H9 (cell line): Measurements from ENCODE around the gene TMEM245. TPM values are rescaled to one million over a fixed set of nuclear protein-coding genes. Genes with fewer than 3 reads are reported as not detected.

ENCODE experiments used
- DNase-seq: peaks from one replicate; pipeline ENCODE4 v3.0.0-alpha.2; 2017
- H2AFZ ChIP-seq: one replicate; pipeline ENCODE4 v1.6.1; 2013; ENCODE audit warnings: mild to moderate bottlenecking, low read length, control low read depth, moderate library complexity
- H2AK5ac ChIP-seq: 2 replicates; pipeline ENCODE4 v1.6.1; 2013; ENCODE audit warnings: low read length, control low read depth, mixed read lengths; ENCODE audit not compliant: insufficient read length
- H2BK120ac ChIP-seq: one replicate; pipeline ENCODE4 v1.6.1; 2013; ENCODE audit warnings: low read depth, mild to moderate bottlenecking, low read length, control low read depth, inconsistent platforms; ENCODE audit not compliant: poor library complexity, severe bottlenecking
- H2BK12ac ChIP-seq: 2 replicates; pipeline ENCODE4 v1.6.1; 2013; ENCODE audit warnings: low read length, control low read depth, mixed read lengths, low read depth; ENCODE audit not compliant: insufficient read length
- H2BK15ac ChIP-seq: 2 replicates; pipeline ENCODE4 v1.6.1; 2013; ENCODE audit warnings: low read depth, low read length, control low read depth
- H2BK20ac ChIP-seq: one replicate; pipeline ENCODE4 v1.6.1; 2013; ENCODE audit warnings: low read depth, mild to moderate bottlenecking, low read length, control low read depth, inconsistent platforms; ENCODE audit not compliant: poor library complexity, severe bottlenecking
- H2BK5ac ChIP-seq: 2 replicates; pipeline ENCODE4 v1.6.1; 2013; ENCODE audit warnings: low read length, control low read depth, mixed read lengths; ENCODE audit not compliant: insufficient read length
- H3K14ac ChIP-seq: 2 replicates; pipeline ENCODE4 v1.6.1; 2013; ENCODE audit warnings: low read length, control low read depth; ENCODE audit not compliant: insufficient read depth
- H3K18ac ChIP-seq: 2 replicates; pipeline ENCODE4 v1.6.1; 2013; ENCODE audit warnings: low read depth, mild to moderate bottlenecking, mixed read lengths, low read length, control low read depth; ENCODE audit not compliant: insufficient read length
- H3K23ac ChIP-seq: 2 replicates; pipeline ENCODE4 v1.6.1; 2013; ENCODE audit warnings: low read length, control low read depth, mixed read lengths, low read depth; ENCODE audit not compliant: insufficient read length
- H3K23me2 ChIP-seq: 2 replicates; pipeline ENCODE4 v1.6.1; 2013; ENCODE audit warnings: low read depth, mild to moderate bottlenecking, mixed read lengths, low read length, control low read depth; ENCODE audit not compliant: insufficient read length, poor library complexity, severe bottlenecking
- H3K27ac ChIP-seq: 2 replicates; pipeline ENCODE4 v1.5.1; 2013; ENCODE audit warnings: low read length, control low read depth, mixed read lengths, low read depth; ENCODE audit not compliant: insufficient read length
- H3K27me3 ChIP-seq: 2 replicates; pipeline ENCODE4 v1.6.1; 2013; ENCODE audit warnings: low read length, control low read depth, inconsistent platforms; ENCODE audit not compliant: insufficient read depth
- H3K4ac ChIP-seq: 2 replicates; pipeline ENCODE4 v1.6.1; 2013; ENCODE audit warnings: low read depth, mild to moderate bottlenecking, control low read depth, inconsistent platforms, low read length, moderate library complexity
- H3K4me1 ChIP-seq: 2 replicates; pipeline ENCODE4 v1.6.1; 2013; ENCODE audit warnings: low read length, control low read depth, inconsistent platforms; ENCODE audit not compliant: insufficient read depth
- H3K4me2 ChIP-seq: 2 replicates; pipeline ENCODE4 v1.6.1; 2013; ENCODE audit warnings: low read length, control low read depth, mixed read lengths; ENCODE audit not compliant: insufficient read length, insufficient read depth
- H3K56ac ChIP-seq: 2 replicates; pipeline ENCODE4 v1.6.1; 2013; ENCODE audit warnings: low read depth, mild to moderate bottlenecking, mixed read lengths, low read length, control low read depth; ENCODE audit not compliant: insufficient read length
- H3K79me1 ChIP-seq: 2 replicates; pipeline ENCODE4 v1.6.1; 2013; ENCODE audit warnings: low read depth, mild to moderate bottlenecking, moderate library complexity, low read length, control low read depth, inconsistent platforms; ENCODE audit not compliant: insufficient read depth, poor library complexity, severe bottlenecking
- H3K79me2 ChIP-seq: 2 replicates; pipeline ENCODE4 v1.6.1; 2013; ENCODE audit warnings: low read length, control low read depth, inconsistent platforms; ENCODE audit not compliant: insufficient read depth
- H3K9ac ChIP-seq: 2 replicates; pipeline ENCODE4 v1.6.1; 2013; ENCODE audit warnings: low read length, control low read depth, mixed read lengths; ENCODE audit not compliant: insufficient read length; ENCODE audit errors: extremely low read depth
- H3K9me3 ChIP-seq: one replicate; pipeline ENCODE4 v1.6.1; 2013; ENCODE audit warnings: low read depth, low read length, inconsistent platforms; ENCODE audit not compliant: control insufficient read depth
- H3T11ph ChIP-seq: one replicate; pipeline ENCODE4 v1.6.1; 2013; ENCODE audit warnings: mild to moderate bottlenecking, low read length, control low read depth, inconsistent platforms
- H4K20me1 ChIP-seq: one replicate; pipeline ENCODE4 v1.6.1; 2013; ENCODE audit not compliant: control insufficient read depth, insufficient read length, insufficient read depth
- H4K5ac ChIP-seq: 2 replicates; pipeline ENCODE4 v1.6.1; 2013; ENCODE audit warnings: low read depth, mild to moderate bottlenecking, mixed read lengths, low read length, control low read depth; ENCODE audit not compliant: insufficient read length
- H4K8ac ChIP-seq: replicated peaks from 2 replicates; pipeline ENCODE4 v1.6.1; 2013; ENCODE audit warnings: low read length, control low read depth, mixed read lengths, low read depth; ENCODE audit not compliant: insufficient read length
- H4K91ac ChIP-seq: 2 replicates; pipeline ENCODE4 v1.6.1; 2013; ENCODE audit warnings: low read depth, mild to moderate bottlenecking, moderate library complexity, mixed read lengths, low read length, control low read depth; ENCODE audit not compliant: insufficient read length
- H3K27ac Mint-ChIP-seq, 3 experiments: 2 replicates in 2 of 3; 3 replicates in 1 of 3; pipeline ENCODE4 v1.8.0; 2020 to 2021; ENCODE audit warnings: mixed read lengths in 3 of 3, mild to moderate bottlenecking in 1 of 3, moderate library complexity in 1 of 3
- H3K27me3 Mint-ChIP-seq: 2 replicates; pipeline ENCODE4 v1.8.0; 2021; ENCODE audit warnings: low read depth, mild to moderate bottlenecking, moderate library complexity, mixed read lengths
- H3K36me3 Mint-ChIP-seq, 3 experiments: 2 replicates in 2 of 3; 3 replicates in 1 of 3; pipeline ENCODE4 v1.8.0; 2020 to 2021; ENCODE audit warnings: low read depth in 3 of 3, mixed read lengths in 3 of 3; ENCODE audit not compliant: insufficient read depth in 1 of 3
- H3K4me1 Mint-ChIP-seq, 2 experiments: 2 replicates each; pipeline ENCODE4 v1.8.0; 2020; ENCODE audit warnings: mixed read lengths in 2 of 2
- H3K4me3 Mint-ChIP-seq, 2 experiments: 2 replicates in 1 of 2; 3 replicates in 1 of 2; pipeline ENCODE4 v1.8.0; 2020 to 2021; ENCODE audit warnings: mild to moderate bottlenecking in 2 of 2, mixed read lengths in 2 of 2, moderate library complexity in 1 of 2
- H3K9me3 Mint-ChIP-seq, 2 experiments: 2 replicates in 1 of 2; 3 replicates in 1 of 2; pipeline ENCODE4 v1.8.0; 2020; ENCODE audit warnings: mild to moderate bottlenecking in 2 of 2, mixed read lengths in 2 of 2, moderate library complexity in 1 of 2
- WGBS: extraction: QIAGEN DNeasy Blood & Tissue Kit; methylation state at CpG from one replicate; pipeline ENCODE4 v1.1.7; 2013; ENCODE audit warnings: missing lambda C conversion rate, low lambda C conversion rate, mixed read lengths; ENCODE audit not compliant: insufficient read length; ENCODE audit errors: extremely low coverage; 5-methylcytosine and 5-hydroxymethylcytosine counted together
- total RNA-seq: library from RNA; stranded (reverse); gene quantifications from 2 replicates; pipeline ENCODE4 v1.2.1, GENCODE V29; 2021
- TF ChIP-seq, protein P1 (sequence below): fragments of 200-600 bp; sonication (generic); conservative IDR thresholded peaks from 3 replicates; pipeline ENCODE4 v1.8.0; 2021; ENCODE audit warnings: antibody characterized with exemption, mild to moderate bottlenecking

TMEM245 gene
- total RNA-seq, 1 experiment from 2014 or later: 37.9 TPM

DNA sequence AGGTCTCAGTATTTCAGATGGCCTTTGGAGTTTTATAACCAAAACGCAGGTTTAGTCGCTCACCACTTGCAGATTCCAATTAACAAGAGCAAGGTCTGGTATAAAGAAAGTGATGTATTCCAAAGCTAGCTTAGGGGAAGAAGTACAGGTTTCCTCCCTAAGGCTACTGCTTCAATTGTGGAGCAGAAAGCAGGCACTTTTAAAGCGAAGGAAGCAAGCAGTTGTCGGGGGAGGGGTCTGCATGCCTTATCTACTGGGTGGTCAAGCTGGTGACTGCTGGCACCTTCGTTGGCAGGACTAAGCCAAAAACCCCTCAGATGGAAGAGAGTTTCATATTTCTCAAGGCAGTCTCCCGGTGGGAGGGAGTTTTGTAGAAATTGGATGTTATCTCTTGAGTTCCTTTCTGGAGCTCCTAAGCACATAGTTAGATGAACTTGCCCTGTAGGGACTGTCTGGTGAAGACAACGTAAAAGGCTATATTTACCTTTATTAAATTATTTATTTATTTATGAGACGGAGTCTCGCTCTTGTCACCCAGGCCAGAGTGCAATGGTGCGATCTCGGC is 1.6 kb upstream of the TMEM245 start:
- no peak overlapping the region for H4K8ac ChIP-seq
- H3K27ac Mint-ChIP-seq: peak overlapping the region in 1 of 3 experiments; percentile 78; a peak in 2 of 7 replicates
- H4K91ac ChIP-seq: no peak overlapping the region
- 0 out of 2 replicates have a peak overlapping the region, but pooled peaks have one; percentile 8 for H3K14ac ChIP-seq
- H2BK5ac ChIP-seq: no peak overlapping the region
- no peak overlapping the region for H2BK12ac ChIP-seq
- H3T11ph ChIP-seq: no peak overlapping the region
- WGBS: no CpG with 5 or more reads among the region's 11 CpGs
- no peak overlapping the region for H4K5ac ChIP-seq
- no peaks in the 10 kb centered on the region for H3K27me3 ChIP-seq
- peaks cover 7% of the 10 kb centered on the region; the same call in 1 of the 2 replicates for H3K4me1 ChIP-seq
- peaks cover 5% of the 10 kb centered on the region for H3K79me1 ChIP-seq
- no peak overlapping the region for H3K27ac ChIP-seq
- H3K4me1 Mint-ChIP-seq: peaks cover 23 to 31% of the 10 kb centered on the region in 2 experiments
- peaks cover 28% of the 10 kb centered on the region for H3K79me2 ChIP-seq
- H4K20me1 ChIP-seq: no peaks in the 10 kb centered on the region
- no peak overlapping the region for H3K18ac ChIP-seq
- H3K23me2 ChIP-seq: peaks cover 9% of the 10 kb centered on the region
- H2AK5ac ChIP-seq: no peak overlapping the region
- no peak overlapping the region for H3K56ac ChIP-seq
- peaks cover 12 to 15% (median 14%) of the 10 kb centered on the region in 3 experiments; a peak in 6 of 7 replicates for H3K36me3 Mint-ChIP-seq
- H3K27me3 Mint-ChIP-seq: no peaks in the 10 kb centered on the region
- H3K4ac ChIP-seq: no peak overlapping the region
- H3K4me2 ChIP-seq: peak overlapping the region; percentile 28
- H2BK20ac ChIP-seq: no peak overlapping the region
- no peak for DNase-seq
- peak overlapping the region in 1 of 2 experiments; percentile 97; a peak in 3 of 5 replicates for H3K4me3 Mint-ChIP-seq
- H2BK15ac ChIP-seq: no peak overlapping the region
- peak overlapping the region; percentile 30 for H3K9ac ChIP-seq
- no peak overlapping the region for H2BK120ac ChIP-seq
- no peaks in the 10 kb centered on the region for H3K9me3 ChIP-seq
- 0 out of 5 replicates have a peak, but pooled peaks cover 0 to 3% of the 10 kb centered on the region in 2 experiments for H3K9me3 Mint-ChIP-seq
- TF ChIP-seq, protein P1, sequence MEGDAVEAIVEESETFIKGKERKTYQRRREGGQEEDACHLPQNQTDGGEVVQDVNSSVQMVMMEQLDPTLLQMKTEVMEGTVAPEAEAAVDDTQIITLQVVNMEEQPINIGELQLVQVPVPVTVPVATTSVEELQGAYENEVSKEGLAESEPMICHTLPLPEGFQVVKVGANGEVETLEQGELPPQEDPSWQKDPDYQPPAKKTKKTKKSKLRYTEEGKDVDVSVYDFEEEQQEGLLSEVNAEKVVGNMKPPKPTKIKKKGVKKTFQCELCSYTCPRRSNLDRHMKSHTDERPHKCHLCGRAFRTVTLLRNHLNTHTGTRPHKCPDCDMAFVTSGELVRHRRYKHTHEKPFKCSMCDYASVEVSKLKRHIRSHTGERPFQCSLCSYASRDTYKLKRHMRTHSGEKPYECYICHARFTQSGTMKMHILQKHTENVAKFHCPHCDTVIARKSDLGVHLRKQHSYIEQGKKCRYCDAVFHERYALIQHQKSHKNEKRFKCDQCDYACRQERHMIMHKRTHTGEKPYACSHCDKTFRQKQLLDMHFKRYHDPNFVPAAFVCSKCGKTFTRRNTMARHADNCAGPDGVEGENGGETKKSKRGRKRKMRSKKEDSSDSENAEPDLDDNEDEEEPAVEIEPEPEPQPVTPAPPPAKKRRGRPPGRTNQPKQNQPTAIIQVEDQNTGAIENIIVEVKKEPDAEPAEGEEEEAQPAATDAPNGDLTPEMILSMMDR: no peak
- no peak overlapping the region for H3K23ac ChIP-seq
- H2AFZ ChIP-seq: peak overlapping the region; percentile 15
